ENCODE data around the gene CREG2. TPM values are rescaled to one million over a fixed set of nuclear protein-coding genes. Genes with fewer than 3 reads are reported as not detected.

The CREG2 gene
- total RNA-seq, 1 experiment from 2014 or later, result 1.3 TPM

DNA sequence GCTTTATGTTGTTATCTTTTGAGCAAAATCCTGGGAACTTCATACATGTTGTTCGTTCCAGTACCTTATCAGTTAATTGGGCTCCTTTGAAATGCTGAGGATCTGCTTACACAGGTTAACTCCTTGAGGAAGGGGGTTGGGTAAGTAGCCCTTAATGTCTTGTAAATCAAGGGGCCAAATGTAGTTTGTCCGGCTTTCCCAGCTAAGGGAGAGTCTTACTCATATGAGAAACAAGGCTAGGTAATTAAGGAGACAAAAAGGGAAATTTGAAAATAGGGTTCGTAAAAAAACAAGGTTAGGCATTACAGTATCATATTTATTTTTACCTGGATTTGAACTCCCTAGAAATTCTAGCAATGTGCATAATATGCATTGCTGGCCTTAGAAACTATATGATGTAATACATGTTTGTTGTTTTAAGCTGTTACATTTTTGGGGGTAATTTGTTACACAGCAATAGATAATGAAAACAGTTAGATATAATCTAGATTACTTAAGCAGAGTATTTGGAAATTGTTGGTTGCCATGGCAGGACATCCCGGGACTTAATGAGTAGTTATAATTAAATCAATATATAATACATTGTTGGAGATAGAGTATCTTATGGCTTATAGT is 47.9 kb downstream of the CREG2 start:
- Mint-ChIP-seq H3K9me3 (ENCODE audit: low read depth, unreplicated experiment) (no peaks in the 10 kb centered on the region), H3K4me3 (ENCODE audit: low read depth, unreplicated experiment) (no peak overlapping the region), H3K4me1 (ENCODE audit: low read depth, unreplicated experiment) (peaks cover 34% of the 10 kb centered on the region), H3K36me3 (ENCODE audit: insufficient read depth, unreplicated experiment) (peaks cover 4% of the 10 kb centered on the region), H3K27me3 (ENCODE audit: unreplicated experiment) (no peaks in the 10 kb centered on the region), H3K27ac (ENCODE audit: unreplicated experiment) (no peak overlapping the region)
- no TSS peak for BruUV-seq (replicated peaks)
- CTCF ChIA-PET, result no interaction called here
- TF ChIP-seq, protein P1, sequence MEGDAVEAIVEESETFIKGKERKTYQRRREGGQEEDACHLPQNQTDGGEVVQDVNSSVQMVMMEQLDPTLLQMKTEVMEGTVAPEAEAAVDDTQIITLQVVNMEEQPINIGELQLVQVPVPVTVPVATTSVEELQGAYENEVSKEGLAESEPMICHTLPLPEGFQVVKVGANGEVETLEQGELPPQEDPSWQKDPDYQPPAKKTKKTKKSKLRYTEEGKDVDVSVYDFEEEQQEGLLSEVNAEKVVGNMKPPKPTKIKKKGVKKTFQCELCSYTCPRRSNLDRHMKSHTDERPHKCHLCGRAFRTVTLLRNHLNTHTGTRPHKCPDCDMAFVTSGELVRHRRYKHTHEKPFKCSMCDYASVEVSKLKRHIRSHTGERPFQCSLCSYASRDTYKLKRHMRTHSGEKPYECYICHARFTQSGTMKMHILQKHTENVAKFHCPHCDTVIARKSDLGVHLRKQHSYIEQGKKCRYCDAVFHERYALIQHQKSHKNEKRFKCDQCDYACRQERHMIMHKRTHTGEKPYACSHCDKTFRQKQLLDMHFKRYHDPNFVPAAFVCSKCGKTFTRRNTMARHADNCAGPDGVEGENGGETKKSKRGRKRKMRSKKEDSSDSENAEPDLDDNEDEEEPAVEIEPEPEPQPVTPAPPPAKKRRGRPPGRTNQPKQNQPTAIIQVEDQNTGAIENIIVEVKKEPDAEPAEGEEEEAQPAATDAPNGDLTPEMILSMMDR (IDR thresholded peaks at IDR 0.05; ENCODE audit: unreplicated experiment), result no peak
- no peak for DNase-seq
- intact Hi-C loops (cut with micrococcal nuclease; ENCODE audit: unreplicated experiment), result no loop called here

DNA sequence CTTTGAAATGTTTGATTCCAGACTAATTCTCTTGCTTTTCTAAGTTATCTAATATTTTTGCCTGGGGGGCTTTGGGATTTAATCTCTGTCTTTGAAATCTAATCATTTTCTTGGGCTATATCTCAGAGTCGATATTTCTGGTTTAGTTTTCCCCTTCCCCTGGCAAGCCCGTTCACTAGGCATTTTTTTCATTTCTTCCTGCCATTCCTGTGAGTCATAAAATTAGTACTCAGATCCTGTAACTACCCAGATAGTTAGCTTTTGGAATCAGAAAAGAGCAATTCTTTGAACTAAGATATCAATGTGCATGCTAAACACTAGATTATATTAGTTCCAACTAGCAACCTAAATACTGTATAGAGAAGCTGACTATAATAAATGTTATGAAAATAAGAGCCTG is 49.4 kb downstream of the CREG2 start:
- TF ChIP-seq, protein P1 (IDR thresholded peaks at IDR 0.05; ENCODE audit: unreplicated experiment), result no peak
- BruUV-seq (replicated peaks), result no TSS peak
- H3K27me3 Mint-ChIP-seq (ENCODE audit: unreplicated experiment), result no peaks in the 10 kb centered on the region
- no peak overlapping the region for H3K27ac Mint-ChIP-seq (ENCODE audit: unreplicated experiment)
- CTCF ChIA-PET, result interaction anchor here (1.1 kb wide), 1 partner anchor 491 kb away, joined by 7 read pairs; no protein-coding TSS in a partner anchor
- intact Hi-C loops (cut with micrococcal nuclease; ENCODE audit: unreplicated experiment), result no loop called here
- H3K4me1 Mint-ChIP-seq (ENCODE audit: low read depth, unreplicated experiment), result peaks cover 34% of the 10 kb centered on the region
- H3K4me3 Mint-ChIP-seq (ENCODE audit: low read depth, unreplicated experiment), result no peak overlapping the region
- no peaks in the 10 kb centered on the region for H3K9me3 Mint-ChIP-seq (ENCODE audit: low read depth, unreplicated experiment)
- DNase-seq, result no peak
- H3K36me3 Mint-ChIP-seq (ENCODE audit: insufficient read depth, unreplicated experiment), result peaks cover 4% of the 10 kb centered on the region

DNA sequence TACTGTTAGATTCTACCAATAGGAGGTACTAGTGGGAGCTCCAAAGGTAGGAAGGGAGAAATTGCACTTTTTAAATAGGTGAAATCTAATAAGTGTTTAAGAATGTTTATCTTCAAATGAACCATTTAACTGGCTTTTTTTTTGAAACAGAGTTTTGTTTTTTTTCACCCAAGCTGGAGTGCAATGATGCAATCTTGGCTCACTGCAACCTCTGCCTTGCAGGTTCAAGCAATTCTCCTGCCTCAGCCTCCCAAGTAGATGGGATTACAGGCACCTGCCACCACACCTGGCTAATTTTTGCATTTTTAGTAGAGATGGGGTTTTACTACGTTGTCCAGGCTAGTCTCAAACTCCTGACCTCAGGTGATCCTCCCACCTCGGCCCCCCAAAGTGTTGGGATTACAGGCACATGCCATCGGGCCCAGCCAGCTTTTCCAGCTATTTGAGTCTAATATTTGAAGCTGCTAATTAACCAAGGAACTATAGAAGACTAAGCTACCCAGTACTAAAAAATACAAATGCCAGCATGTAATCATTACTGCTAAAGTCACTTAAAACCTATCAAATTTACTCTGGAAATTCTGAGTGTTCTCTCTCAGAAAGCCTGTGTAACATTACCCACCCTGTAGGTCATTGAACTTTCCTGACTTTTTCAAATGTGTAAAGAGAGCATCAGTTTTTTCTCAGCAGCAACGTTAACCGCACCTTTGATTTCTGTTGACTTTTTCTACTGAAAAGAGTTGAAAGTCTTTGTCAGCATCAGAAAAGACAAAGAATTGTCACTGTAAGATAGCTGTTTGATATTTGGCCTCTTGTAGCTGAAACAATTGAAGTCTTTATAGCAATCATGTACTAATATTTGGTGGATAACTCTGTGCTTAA is 54.2 kb downstream of the CREG2 start:
- intact Hi-C loops (cut with micrococcal nuclease; ENCODE audit: unreplicated experiment), result no loop called here
- TF ChIP-seq, protein P1 (IDR thresholded peaks at IDR 0.05; ENCODE audit: unreplicated experiment), result no peak
- H3K9me3 Mint-ChIP-seq (ENCODE audit: low read depth, unreplicated experiment), result no peaks in the 10 kb centered on the region
- DNase-seq, result no peak
- no peak overlapping the region for H3K27ac Mint-ChIP-seq (ENCODE audit: unreplicated experiment)
- CTCF ChIA-PET, result no interaction called here
- H3K27me3 Mint-ChIP-seq (ENCODE audit: unreplicated experiment), result no peaks in the 10 kb centered on the region
- BruUV-seq (replicated peaks), result no TSS peak
- no peak overlapping the region for H3K4me3 Mint-ChIP-seq (ENCODE audit: low read depth, unreplicated experiment)
- peaks cover 8% of the 10 kb centered on the region for H3K4me1 Mint-ChIP-seq (ENCODE audit: low read depth, unreplicated experiment)
- H3K36me3 Mint-ChIP-seq (ENCODE audit: insufficient read depth, unreplicated experiment), result no peaks in the 10 kb centered on the region

DNA sequence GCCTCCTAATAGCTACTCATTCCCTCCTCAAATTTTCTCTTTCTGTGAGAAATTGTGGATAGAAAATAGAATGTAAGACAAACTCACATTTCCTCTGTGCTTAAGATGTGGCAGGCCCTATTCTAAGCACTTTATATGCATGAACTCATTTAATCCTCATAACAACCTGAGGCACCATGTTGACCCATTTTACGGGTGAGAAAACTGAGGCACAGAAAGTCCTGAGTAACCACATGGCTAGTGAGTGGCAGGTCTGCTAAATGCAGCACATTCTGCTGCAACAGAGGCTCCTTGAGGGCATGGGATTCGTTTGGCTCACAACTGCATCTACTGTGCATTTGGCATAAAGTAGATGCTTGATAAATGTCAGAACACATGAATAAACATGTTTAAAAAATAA is 56.1 kb downstream of the CREG2 start:
- TF ChIP-seq, protein P1 (IDR thresholded peaks at IDR 0.05; ENCODE audit: unreplicated experiment), result no peak
- Mint-ChIP-seq H3K4me3 (ENCODE audit: low read depth, unreplicated experiment) (no peak overlapping the region), H3K9me3 (ENCODE audit: low read depth, unreplicated experiment) (no peaks in the 10 kb centered on the region), H3K4me1 (ENCODE audit: low read depth, unreplicated experiment) (no peaks in the 10 kb centered on the region), H3K27me3 (ENCODE audit: unreplicated experiment) (no peaks in the 10 kb centered on the region), H3K36me3 (ENCODE audit: insufficient read depth, unreplicated experiment) (no peaks in the 10 kb centered on the region), H3K27ac (ENCODE audit: unreplicated experiment) (no peak overlapping the region)
- DNase-seq, result no peak
- BruUV-seq (replicated peaks), result no TSS peak
- intact Hi-C loops (cut with micrococcal nuclease; ENCODE audit: unreplicated experiment), result no loop called here
- CTCF ChIA-PET, result interaction anchor here (0.9 to 1.5 kb wide), 2 partner anchors 11 to 57 kb away, joined by 3 to 12 read pairs; no protein-coding TSS in a partner anchor

All from Calu3 (cell line).